Colonic mucosa (tissue), 4 donors: ENCODE measurements around the gene KCTD4. TPM values are rescaled to one million over a fixed set of nuclear protein-coding genes. Genes with fewer than 3 reads are reported as not detected.

Source experiments
- DNase-seq: peaks from one replicate; pipeline ENCODE4 v3.0.0-alpha.2; 2020
- H3K27ac ChIP-seq: fragments of 200-600 bp; one replicate; pipeline ENCODE4 v1.8.0; 2021
- H3K27me3 ChIP-seq: fragments of 200-600 bp; one replicate; pipeline ENCODE4 v1.8.0; 2021
- H3K36me3 ChIP-seq: fragments of 200-600 bp; one replicate; pipeline ENCODE4 v1.8.0; 2021
- H3K4me1 ChIP-seq: fragments of 200-600 bp; one replicate; pipeline ENCODE4 v1.8.0; 2021; ENCODE audit warnings: mild to moderate bottlenecking
- H3K4me3 ChIP-seq: fragments of 200-600 bp; one replicate; pipeline ENCODE4 v1.8.0; 2021
- H3K9ac ChIP-seq, 2 donors: one replicate each; pipeline ENCODE4 v1.7.0; 2013; ENCODE audit warnings: control low read depth in 2 of 2, low read depth in 2 of 2, low read length in 2 of 2
- H3K9me3 ChIP-seq: fragments of 200-600 bp; one replicate; pipeline ENCODE4 v1.8.0; 2021
- CTCF ChIP-seq: fragments of 200-600 bp; IDR thresholded peaks from one replicate; pipeline ENCODE4 v1.8.0; 2022; ENCODE audit warnings: antibody characterized with exemption, mild to moderate bottlenecking
- intact Hi-C: fragments of 100-400 bp; cut with DNase I; formaldehyde crosslinking; loops from one replicate; pipeline ENCODE4 v1.14.1; 2022
- total RNA-seq, 2 donors: library from RNA; stranded (reverse); fragmentation: NEBNext Ultra II Directional in 1 of 2; extraction: Animal tissue kit (Norgen Biotek cat#: 25700) in 1 of 2; gene quantifications; one replicate each; pipeline ENCODE4 v1.2.1, GENCODE V29; 2021
- donor health status: healthy.
- donor health status: DM: no; HTN: no; CAD: no.
- donor health status: DM: no; HTN: no; CAD: no.

The KCTD4 gene
- total RNA-seq, 2 donors from 2014 or later: 0.58 to 0.84 TPM

GRCh38 chr13:45240143-45240542 is 39.3 kb upstream of the KCTD4 start:
- H3K27me3 ChIP-seq: no peaks in the 10 kb centered on the region
- no peaks in the 10 kb centered on the region for H3K36me3 ChIP-seq
- H3K4me1 ChIP-seq: peaks cover 7% of the 10 kb centered on the region
- no peak overlapping the region for H3K9ac ChIP-seq
- TF ChIP-seq CTCF: no peak
- H3K4me3 ChIP-seq: no peak overlapping the region
- intact Hi-C loops: no loop called here
- H3K9me3 ChIP-seq: no peaks in the 10 kb centered on the region
- no peak for DNase-seq
- no peak overlapping the region for H3K27ac ChIP-seq

- TF ChIP-seq CTCF: no peak
- Histone ChIP-seq H3K9me3 (no peaks in the 10 kb centered on the region), H3K4me3 (no peak overlapping the region), H3K27ac (no peak overlapping the region), H3K27me3 (no peaks in the 10 kb centered on the region), H3K4me1 (peaks cover 7% of the 10 kb centered on the region), H3K9ac (no peak overlapping the region), H3K36me3 (no peaks in the 10 kb centered on the region)
- intact Hi-C loops: no loop called here
- DNase-seq: no peak
These were observed 38.3 kb upstream of the KCTD4 start for GRCh38 chr13:45238945-45239795.

GRCh38 chr13:45232591-45232990 is 31.7 kb upstream of the KCTD4 start:
- Histone ChIP-seq H3K36me3 (no peaks in the 10 kb centered on the region), H3K4me1 (no peaks in the 10 kb centered on the region), H3K27me3 (no peaks in the 10 kb centered on the region), H3K4me3 (no peak overlapping the region), H3K27ac (no peak overlapping the region), H3K9me3 (no peaks in the 10 kb centered on the region), H3K9ac (no peak overlapping the region)
- no peak for DNase-seq
- TF ChIP-seq CTCF: no peak
- intact Hi-C loops: no loop called here

- intact Hi-C loops: no loop called here
- H3K27ac ChIP-seq: no peak overlapping the region
- H3K27me3 ChIP-seq: no peaks in the 10 kb centered on the region
- DNase-seq: no peak
- no peaks in the 10 kb centered on the region for H3K4me1 ChIP-seq
- no peak overlapping the region for H3K4me3 ChIP-seq
- TF ChIP-seq CTCF: no peak
- H3K9me3 ChIP-seq: no peaks in the 10 kb centered on the region
- H3K36me3 ChIP-seq: no peaks in the 10 kb centered on the region
- H3K9ac ChIP-seq: no peak overlapping the region
These were observed 30.9 kb upstream of the KCTD4 start for GRCh38 chr13:45231722-45232121.

GRCh38 chr13:45231305-45231704 is 30.5 kb upstream of the KCTD4 start:
- H3K4me3 ChIP-seq: no peak overlapping the region
- H3K27ac ChIP-seq: no peak overlapping the region
- TF ChIP-seq CTCF: no peak
- DNase-seq: no peak
- intact Hi-C loops: no loop called here
- no peaks in the 10 kb centered on the region for H3K27me3 ChIP-seq
- H3K4me1 ChIP-seq: no peaks in the 10 kb centered on the region
- H3K9ac ChIP-seq: no peak overlapping the region
- H3K36me3 ChIP-seq: no peaks in the 10 kb centered on the region
- no peaks in the 10 kb centered on the region for H3K9me3 ChIP-seq
